Uterine smooth muscle cell (primary cell): ENCODE measurements around the gene KRTAP4-9. TPM values are rescaled to one million over a fixed set of nuclear protein-coding genes. Genes with fewer than 3 reads are reported as not detected.

ENCODE experiments used
- total RNA-seq: library from RNA; depleted of rRNA; stranded (reverse); fragments of >200 nt; gene quantifications from 2 replicates; pipeline ENCODE4 v1.2.3, GENCODE V29; 2014

KRTAP4-9 gene
- 0.12 TPM in 1 of 2 replicates, not detected in the other for total RNA-seq

DNA sequence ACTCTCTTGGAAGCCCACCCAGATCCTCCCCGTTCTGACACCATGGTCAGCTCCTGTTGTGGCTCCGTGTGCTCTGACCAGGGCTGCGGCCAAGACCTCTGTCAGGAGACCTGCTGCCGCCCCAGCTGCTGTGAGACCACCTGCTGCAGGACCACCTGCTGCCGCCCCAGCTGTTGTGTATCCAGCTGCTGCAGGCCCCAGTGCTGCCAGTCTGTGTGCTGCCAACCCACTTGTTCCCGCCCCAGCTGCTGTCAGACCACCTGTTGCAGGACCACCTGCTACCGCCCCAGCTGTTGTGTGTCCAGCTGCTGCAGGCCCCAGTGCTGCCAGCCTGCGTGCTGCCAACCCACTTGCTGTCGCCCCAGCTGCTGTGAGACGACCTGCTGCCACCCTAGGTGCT is at the start of gene KRTAP4-9:
Gene KRTAP4-9 (plus strand): TSS at position 43 of the 400 bp plus-strand sequence. CDS start 0 bp downstream, at position 43.

DNA sequence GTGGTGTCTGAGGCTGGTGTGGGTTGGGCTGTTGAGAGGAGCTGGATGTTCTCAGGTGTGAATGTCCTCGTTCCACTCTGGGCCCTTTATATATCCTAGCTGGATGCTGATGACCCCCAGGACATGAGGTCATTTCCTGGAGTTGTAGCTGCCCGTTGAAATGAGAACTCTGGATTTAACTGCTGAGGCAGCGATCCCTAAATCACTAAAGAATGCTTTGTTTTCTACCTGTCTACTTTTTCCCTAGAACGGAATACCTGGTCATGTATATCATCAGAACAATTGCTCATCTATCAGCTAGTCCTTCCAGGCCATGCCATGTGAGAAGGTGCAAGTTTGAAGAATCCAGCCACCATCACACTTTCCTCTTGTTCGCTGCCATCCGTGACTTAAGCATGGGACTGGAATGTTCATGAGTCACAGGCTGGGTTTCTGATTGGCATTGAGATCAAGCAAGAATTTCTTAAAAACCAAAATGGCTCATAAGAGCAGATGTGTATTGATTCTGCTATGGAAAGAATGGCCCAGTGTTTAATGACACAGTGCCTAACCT is 45.1 kb upstream of the KRTAP4-9 start, which contains the start of gene KRTAP2-3:
Gene KRTAP2-3 (minus strand): TSS at position 63 of the 553 bp plus-strand sequence. CDS start 64 bp downstream, outside the sequence.

DNA sequence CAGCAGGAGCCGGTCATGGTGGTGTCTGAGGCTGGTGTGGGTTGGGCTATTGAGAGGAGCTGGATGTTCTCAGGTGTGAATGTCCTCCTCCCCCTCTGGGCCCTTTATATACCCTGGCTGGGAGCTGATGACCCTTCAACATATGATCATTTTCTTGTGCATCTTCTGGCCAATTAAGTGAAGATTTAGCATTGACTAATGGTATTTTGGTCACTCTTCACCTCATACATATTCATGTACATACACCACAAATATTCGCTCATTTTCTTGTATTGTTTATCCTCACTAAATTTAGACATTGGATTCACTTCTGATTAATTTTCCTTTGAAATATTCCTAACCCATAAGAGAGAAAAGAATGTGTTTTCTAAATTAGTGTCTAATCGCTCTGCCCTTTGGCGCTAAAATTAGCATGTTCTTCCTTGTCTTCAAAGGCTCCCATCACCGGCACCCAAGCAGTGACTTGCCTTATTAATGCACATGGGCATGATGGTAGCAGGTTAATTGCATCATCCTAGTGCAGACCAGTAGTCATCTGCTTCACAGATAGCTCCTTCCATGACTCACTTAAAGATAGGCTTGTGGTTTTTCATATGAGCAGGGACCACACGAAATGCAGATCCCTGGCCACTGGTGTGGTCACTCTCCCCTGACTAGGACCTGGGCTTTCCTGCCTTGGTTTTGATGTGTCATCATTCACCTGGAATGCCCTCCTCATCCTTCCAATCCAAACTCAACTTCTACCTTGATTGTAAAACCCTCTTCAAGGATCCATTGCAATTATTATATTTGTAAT is 39.2 kb upstream of the KRTAP4-9 start, which contains the start of gene KRTAP2-4:
Gene KRTAP2-4 (minus strand): TSS at position 51 of the 796 bp plus-strand sequence. CDS start 34 bp downstream, at position 17.

DNA sequence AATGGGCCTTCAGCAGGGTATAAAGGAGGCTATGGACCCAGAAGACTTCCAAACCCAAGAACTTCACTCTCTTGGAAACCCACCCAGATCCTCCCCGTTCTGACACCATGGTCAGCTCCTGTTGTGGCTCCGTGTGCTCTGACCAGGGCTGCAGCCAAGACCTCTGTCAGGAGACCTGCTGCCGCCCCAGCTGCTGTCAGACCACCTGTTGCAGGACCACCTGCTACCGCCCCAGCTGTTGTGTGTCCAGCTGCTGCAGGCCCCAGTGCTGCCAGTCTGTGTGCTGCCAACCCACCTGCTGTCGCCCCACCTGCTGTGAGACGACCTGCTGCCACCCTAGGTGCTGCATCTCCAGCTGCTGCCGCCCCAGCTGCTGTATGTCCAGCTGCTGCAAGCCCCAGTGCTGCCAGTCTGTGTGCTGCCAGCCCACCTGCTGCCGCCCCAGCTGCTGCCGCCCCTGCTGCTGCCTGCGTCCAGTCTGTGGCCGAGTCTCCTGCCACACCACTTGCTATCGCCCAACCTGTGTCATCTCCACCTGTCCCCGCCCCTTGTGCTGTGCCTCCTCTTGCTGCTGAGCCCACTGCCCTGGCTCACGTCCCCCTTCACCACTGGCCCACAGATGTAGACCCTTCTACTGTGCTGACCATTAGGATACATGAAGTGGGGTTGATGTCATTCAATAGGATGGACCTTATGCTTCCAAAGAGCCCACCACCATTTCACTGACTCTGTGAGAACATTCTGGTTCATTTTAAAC is 20.9 kb upstream of the KRTAP4-9 start, which contains the start of gene KRTAP4-7:
Gene KRTAP4-7 (plus strand): TSS at position 51 of the 757 bp plus-strand sequence. CDS start 57 bp downstream, at position 108.

DNA sequence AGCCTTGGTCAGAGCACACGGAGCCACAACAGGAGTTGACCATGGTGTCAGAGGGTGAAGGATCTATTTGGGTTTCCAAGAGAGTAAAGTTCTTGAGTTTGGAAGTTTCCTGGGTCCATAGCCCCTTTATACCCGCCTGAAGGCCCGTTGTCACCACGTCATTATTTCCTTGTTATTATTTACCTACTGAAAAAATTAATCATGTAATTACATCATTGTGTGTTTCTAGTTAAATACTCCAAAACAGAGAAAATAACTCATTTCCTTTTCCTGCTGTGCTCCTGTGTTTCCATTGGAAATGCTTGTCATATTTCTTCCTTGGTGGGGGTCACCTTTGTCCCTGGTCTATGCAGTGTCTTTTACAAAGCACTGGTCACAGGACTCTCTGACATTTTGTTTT is 7.1 kb upstream of the KRTAP4-9 start, which contains the start of gene KRTAP4-8:
Gene KRTAP4-8 (minus strand): TSS at position 101 of the 400 bp plus-strand sequence. CDS start 58 bp downstream, at position 43.

DNA sequence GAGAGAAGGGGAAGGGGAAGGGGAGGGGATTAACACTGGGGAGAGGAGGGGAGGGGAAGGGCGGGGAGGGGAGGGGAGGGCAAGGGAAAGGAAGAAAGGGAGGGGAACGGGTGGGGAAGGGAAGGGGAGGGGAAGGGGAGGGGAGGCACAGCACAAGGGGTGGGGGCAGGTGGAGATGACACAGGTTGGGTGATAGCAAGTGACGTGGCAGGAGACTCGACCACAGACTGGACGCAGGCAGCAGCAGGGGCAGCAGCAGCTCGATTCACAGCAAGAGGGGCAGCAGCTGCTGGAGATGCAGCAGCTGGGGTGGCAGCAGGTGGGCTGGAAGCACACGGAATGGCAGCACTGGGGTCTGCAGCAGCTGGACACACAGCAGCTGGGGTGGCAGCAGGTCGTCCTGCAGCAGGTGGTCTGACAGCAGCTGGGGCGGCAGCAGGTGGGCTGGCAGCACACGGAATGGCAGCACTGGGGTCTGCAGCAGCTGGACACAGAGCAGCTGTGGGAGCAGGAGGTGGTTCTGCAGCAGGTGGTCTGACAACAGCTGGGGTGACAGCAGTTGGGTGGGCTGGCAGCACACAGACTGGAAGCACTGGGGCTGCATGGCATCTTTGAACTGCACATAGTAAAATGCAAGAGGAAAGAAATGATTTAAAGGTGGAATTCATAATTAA is 3.5 kb upstream of the KRTAP4-9 start, which contains the start of gene KRTAP4-16:
Gene KRTAP4-16 (minus strand): TSS at position 624 of the 674 bp plus-strand sequence. CDS start 0 bp downstream, at position 624.

DNA sequence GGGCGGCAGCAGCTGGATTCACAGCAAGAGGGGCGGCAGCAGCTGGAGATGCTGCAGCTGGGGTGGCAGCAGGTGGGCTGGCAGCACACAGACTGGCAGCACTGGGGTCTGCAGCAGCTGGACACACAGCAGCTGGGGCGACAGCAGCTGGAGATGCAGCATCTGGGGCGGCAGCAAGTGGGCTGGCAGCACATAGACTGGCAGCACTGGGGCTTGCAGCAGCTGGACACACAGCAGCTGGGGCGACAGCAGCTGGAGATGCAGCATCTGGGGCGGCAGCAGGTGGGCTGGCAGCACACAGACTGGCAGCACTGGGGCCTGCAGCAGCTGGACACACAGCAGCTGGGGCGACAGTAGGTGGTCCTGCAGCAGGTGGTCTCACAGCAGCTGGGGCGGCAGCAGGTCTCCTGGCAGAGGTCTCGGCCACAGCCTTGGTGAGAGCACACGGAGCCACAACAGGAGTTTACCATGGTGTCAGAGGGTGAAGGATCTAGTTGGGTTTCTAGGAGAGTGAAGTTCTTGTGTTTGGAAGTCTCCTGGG is 12.7 kb downstream of the KRTAP4-9 start, which contains the start of gene KRTAP4-11:
Gene KRTAP4-11 (minus strand): TSS at position 528 of the 541 bp plus-strand sequence. CDS start 58 bp downstream, at position 470.

DNA sequence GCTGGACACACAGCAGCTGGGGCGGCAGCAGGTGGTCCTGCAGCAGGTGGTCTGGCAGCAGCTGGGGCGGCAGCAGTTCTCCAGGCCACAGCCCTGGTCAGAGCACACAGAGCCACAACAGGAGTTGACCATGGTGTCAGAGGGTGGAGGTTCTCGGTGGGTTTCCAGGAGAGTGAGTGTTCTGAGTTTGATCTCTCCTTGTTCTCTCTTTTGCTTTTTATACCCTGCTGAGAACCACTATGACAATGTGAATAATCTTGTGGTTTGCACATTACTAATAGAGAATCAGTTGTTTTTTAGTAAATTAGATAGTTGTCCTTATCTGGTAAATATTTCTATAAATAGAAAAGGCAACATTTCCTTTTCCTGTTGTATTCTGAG is 18.8 kb downstream of the KRTAP4-9 start, which contains the start of gene KRTAP4-12:
Gene KRTAP4-12 (minus strand): TSS at position 192 of the 381 bp plus-strand sequence. CDS start 60 bp downstream, at position 132.

DNA sequence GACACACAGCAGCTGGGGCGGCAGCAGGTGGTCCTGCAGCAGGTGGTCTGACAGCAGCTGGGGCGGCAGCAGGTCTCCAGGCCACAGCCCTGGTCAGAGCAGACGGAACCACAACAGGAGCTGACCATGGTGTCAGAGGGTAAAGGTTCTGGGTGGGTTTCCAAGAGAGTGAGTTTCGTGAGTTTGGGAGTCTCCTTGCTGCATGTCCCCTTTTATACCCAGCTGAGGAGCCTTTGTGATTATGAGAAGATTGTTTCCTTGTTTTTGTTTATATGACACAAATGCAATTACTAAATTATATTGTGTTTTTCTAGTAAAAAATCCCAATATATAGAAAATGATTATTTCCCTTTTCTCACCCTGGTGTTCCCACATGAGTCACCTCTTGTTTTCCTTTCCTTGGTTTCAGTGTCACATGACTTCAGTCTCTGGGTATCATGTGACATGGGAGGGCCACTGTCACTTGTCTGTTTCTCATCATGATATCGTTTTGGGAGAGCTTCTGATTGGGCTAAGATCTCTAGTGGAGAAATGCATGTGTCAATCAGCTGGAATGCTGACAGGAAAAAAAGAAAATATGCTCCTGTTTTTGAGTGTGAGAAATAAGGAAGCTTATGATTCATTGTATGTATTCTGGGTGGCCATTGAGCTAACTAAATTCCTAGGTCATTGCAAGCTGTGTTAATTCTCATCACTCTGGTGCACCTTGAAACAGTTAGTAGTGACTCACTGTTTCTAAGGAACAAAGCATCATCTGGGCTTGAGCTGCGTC is 35.4 kb downstream of the KRTAP4-9 start, which contains the start of gene KRTAP4-6:
Gene KRTAP4-6 (minus strand): TSS at position 185 of the 772 bp plus-strand sequence. CDS start 57 bp downstream, at position 128.

DNA sequence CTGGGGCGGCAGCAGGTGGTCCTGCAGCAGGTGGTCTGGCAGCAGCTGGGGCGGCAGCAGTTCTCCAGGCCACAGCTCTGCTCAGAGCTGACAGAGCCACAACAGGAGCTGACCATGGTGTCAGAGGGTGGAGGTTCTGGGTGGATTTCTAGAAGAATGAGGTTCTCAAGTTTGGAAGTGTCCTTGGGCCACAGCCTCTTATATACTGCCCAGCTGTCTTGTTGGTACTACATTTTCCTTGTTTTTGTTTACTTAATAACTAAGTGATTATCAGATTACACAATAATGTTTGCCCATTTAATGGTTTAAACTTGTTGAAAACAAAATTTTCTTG is 44.4 kb downstream of the KRTAP4-9 start, which contains the start of gene KRTAP4-5:
Gene KRTAP4-5 (minus strand): TSS at position 174 of the 334 bp plus-strand sequence. CDS start 58 bp downstream, at position 116.

Other genes with a start within 250 kb of the KRTAP4-9 start
- gene KRT12, start 238.2 kb upstream of the KRTAP4-9 start, total RNA-seq = under 0.01 TPM in 1 of 2 replicates, not detected in the other
- 0.22 TPM in 1 of 2 replicates, not detected in the other for gene KRT20, start 220.1 kb upstream of the KRTAP4-9 start, total RNA-seq
- gene KRT23, start 167.7 kb upstream of the KRTAP4-9 start, total RNA-seq = 0.50 and 0.55 TPM in 2 replicates
- gene KRT39, start 138.4 kb upstream of the KRTAP4-9 start, total RNA-seq = 0.11 TPM in 1 of 2 replicates, not detected in the other
- gene KRT40, start 121.1 kb upstream of the KRTAP4-9 start, total RNA-seq = not detected in 2 replicates
- not detected in 2 replicates for gene KRTAP3-3, start 111.2 kb upstream of the KRTAP4-9 start, total RNA-seq
- gene KRTAP3-2, start 105.5 kb upstream of the KRTAP4-9 start, total RNA-seq = not detected in 2 replicates
- gene KRTAP3-1, start 96.3 kb upstream of the KRTAP4-9 start, total RNA-seq = not detected in 2 replicates
- gene KRTAP1-5, start 78.2 kb upstream of the KRTAP4-9 start, total RNA-seq = 32.6 and 54.1 TPM in 2 replicates
- not detected in 2 replicates for gene KRTAP1-4, start 75.2 kb upstream of the KRTAP4-9 start, total RNA-seq
- gene KRTAP1-3, start 70.5 kb upstream of the KRTAP4-9 start, total RNA-seq = not detected in 2 replicates
- 0.55 and 0.87 TPM in 2 replicates for gene KRTAP1-1, start 63.9 kb upstream of the KRTAP4-9 start, total RNA-seq
- gene KRTAP2-1, start 58.1 kb upstream of the KRTAP4-9 start, total RNA-seq = not detected in 2 replicates
- gene KRTAP2-2, start 50.2 kb upstream of the KRTAP4-9 start, total RNA-seq = not detected in 2 replicates
- 0.12 and 1.00 TPM in 2 replicates for gene KRTAP2-3, start 45.3 kb upstream of the KRTAP4-9 start, total RNA-seq
- not detected in 2 replicates for gene KRTAP2-4, start 39.5 kb upstream of the KRTAP4-9 start, total RNA-seq
- gene KRTAP4-7, start 21.2 kb upstream of the KRTAP4-9 start, total RNA-seq = not detected in 2 replicates
- gene KRTAP4-8, start 7.2 kb upstream of the KRTAP4-9 start, total RNA-seq = not detected in 2 replicates
- not detected in 2 replicates for gene KRTAP4-16, start 3.2 kb upstream of the KRTAP4-9 start, total RNA-seq
- not detected in 2 replicates for gene KRTAP4-11, start 13.0 kb downstream of the KRTAP4-9 start, total RNA-seq
- gene KRTAP4-12, start 18.8 kb downstream of the KRTAP4-9 start, total RNA-seq = not detected in 2 replicates
- gene KRTAP4-6, start 35.2 kb downstream of the KRTAP4-9 start, total RNA-seq = not detected in 2 replicates
- not detected in 2 replicates for gene KRTAP4-5, start 44.4 kb downstream of the KRTAP4-9 start, total RNA-seq
- not detected in 2 replicates for gene KRTAP4-4, start 55.4 kb downstream of the KRTAP4-9 start, total RNA-seq
- not detected in 2 replicates for gene KRTAP4-3, start 62.8 kb downstream of the KRTAP4-9 start, total RNA-seq
- not detected in 2 replicates for gene KRTAP4-2, start 72.8 kb downstream of the KRTAP4-9 start, total RNA-seq
- 0.11 TPM in 1 of 2 replicates, not detected in the other for gene KRTAP4-1, start 79.5 kb downstream of the KRTAP4-9 start, total RNA-seq
- gene KRTAP9-1, start 84.5 kb downstream of the KRTAP4-9 start, total RNA-seq = not detected in 2 replicates
- not detected in 2 replicates for gene KRTAP9-2, start 121.3 kb downstream of the KRTAP4-9 start, total RNA-seq
- gene KRTAP9-3, start 127.1 kb downstream of the KRTAP4-9 start, total RNA-seq = not detected in 2 replicates
- gene KRTAP9-8, start 132.6 kb downstream of the KRTAP4-9 start, total RNA-seq = not detected in 2 replicates
- not detected in 2 replicates for gene KRTAP9-4, start 144.3 kb downstream of the KRTAP4-9 start, total RNA-seq
- not detected in 2 replicates for gene KRTAP9-9, start 150.0 kb downstream of the KRTAP4-9 start, total RNA-seq
- not detected in 2 replicates for gene KRTAP9-6, start 160.0 kb downstream of the KRTAP4-9 start, total RNA-seq
- not detected in 2 replicates for gene KRTAP9-7, start 170.3 kb downstream of the KRTAP4-9 start, total RNA-seq
- not detected in 2 replicates for gene KRTAP29-1, start 197.5 kb downstream of the KRTAP4-9 start, total RNA-seq
- not detected in 2 replicates for gene KRTAP16-1, start 203.9 kb downstream of the KRTAP4-9 start, total RNA-seq
- 0.12 and 0.33 TPM in 2 replicates for gene KRTAP17-1, start 210.3 kb downstream of the KRTAP4-9 start, total RNA-seq
- not detected in 2 replicates for gene KRT33A, start 245.4 kb downstream of the KRTAP4-9 start, total RNA-seq